Tracheal epithelial cell (primary cell): ENCODE data around the gene CHST14. TPM values are rescaled to one million over a fixed set of nuclear protein-coding genes. Genes with fewer than 3 reads are reported as not detected.

Source experiments
- total RNA-seq: library from RNA; depleted of rRNA; stranded (reverse); fragments of >200 nt; gene quantifications from 2 replicates; pipeline ENCODE4 v1.2.1, GENCODE V29; 2014

The CHST14 gene
- total RNA-seq, result 2.3 and 2.9 TPM in 2 replicates

DNA sequence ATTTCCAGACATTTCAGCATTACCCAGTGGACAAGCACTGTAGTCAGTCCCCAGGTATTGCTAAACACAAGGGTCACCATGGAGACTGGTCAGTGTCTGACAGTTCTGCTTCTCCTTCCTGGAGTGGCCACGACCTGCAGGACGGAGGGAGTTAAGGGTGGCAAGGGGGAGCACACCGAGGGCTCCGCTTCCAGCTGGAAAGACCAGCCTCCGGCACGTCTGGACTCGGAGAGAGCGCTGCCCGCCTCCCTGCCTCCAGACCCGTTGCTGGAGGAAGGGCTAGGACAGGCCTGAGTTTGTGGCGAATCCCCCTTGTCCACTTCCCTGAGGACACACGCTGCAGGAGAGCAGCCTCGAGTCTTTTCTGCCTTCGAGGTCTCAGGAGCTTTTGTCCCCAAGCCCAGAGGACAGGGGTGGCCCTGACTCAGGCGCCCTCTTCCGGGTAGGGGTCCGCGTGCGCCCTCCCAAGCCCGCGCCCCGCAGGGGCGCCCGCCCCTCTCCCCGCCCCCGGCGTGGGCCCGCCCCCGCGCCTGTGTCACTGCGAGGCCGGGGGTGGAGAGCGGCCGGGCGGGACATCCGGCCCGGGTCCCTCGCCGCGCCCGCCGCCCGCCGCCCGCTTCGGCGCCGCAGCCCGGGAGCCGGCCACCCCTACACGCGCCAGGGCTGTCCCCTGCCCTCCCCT, at the start of gene CHST14:
TSS of gene CHST14 (plus strand) at position 562 of the 682 bp plus-strand sequence. CDS start 230 bp downstream, outside the sequence.

DNA sequence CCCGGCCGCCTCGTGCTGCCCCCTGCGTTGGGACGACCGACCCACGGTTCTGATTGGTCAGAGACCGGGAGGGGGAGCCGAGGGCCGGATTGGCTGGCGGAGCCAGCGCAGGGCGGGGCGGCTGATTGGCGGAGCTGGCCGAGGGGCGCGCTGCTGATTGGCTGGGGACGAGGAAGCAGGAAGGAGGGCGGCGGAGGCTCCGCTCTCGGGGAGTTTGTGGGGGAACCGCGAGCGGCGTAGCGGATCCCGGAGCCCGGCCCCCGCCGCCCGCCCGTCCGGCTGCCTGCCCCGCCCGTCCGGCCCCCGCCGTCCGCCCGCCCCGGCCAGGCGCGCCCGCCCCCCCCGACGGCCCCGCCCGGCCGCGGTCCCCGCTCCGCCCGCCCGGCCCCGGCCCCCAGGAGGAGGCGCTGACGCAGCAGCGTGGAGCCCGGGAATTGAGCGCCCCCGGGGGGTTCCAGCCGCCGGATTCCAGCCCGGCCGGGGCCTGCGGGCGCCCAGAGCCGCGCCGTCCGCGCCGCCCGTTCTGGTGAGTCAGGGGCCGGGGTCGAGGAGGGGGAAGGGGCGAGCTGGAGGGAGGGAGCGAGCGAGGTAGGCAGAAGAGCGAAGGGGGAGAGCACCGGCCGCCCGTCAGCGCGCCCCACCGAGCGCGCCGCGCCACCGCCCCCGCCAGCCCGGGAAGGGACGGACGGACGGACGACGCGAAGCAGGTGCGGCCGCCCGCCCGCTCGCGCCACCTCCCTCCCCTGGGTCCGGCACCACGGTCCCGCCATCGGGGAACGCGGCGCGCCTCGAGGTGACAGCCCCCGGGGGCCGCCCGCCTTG, 29.8 kb upstream of the CHST14 start, which contains the start of gene BAHD1:
TSS of gene BAHD1 (plus strand) at position 211 of the 822 bp plus-strand sequence. CDS start 17,512 bp downstream, outside the sequence.

Other genes starting within 250 kb of the CHST14 start
- 12.8 and 13.4 TPM in 2 replicates for gene PAK6, start 231.9 kb upstream of the CHST14 start, total RNA-seq
- gene ANKRD63, start 187.9 kb upstream of the CHST14 start, total RNA-seq, result not detected in 2 replicates
- under 0.01 TPM in 1 of 2 replicates, not detected in the other for gene PLCB2, start 163.0 kb upstream of the CHST14 start, total RNA-seq
- 8.3 and 10.6 TPM in 2 replicates for gene INAFM2, start 147.3 kb upstream of the CHST14 start, total RNA-seq
- 5.3 and 36.4 TPM in 2 replicates for gene CCDC9B, start 130.0 kb upstream of the CHST14 start, total RNA-seq
- not detected in 2 replicates for gene PHGR1, start 120.0 kb upstream of the CHST14 start, total RNA-seq
- gene DISP2, start 112.8 kb upstream of the CHST14 start, total RNA-seq, result under 0.01 TPM in 2 replicates
- 36.1 and 38.2 TPM in 2 replicates for gene KNSTRN, start 88.3 kb upstream of the CHST14 start, total RNA-seq
- gene IVD, start 65.2 kb upstream of the CHST14 start, total RNA-seq, result 18.3 and 21.9 TPM in 2 replicates
- gene BAHD1, start 30.0 kb upstream of the CHST14 start, total RNA-seq, result 5.3 TPM in 2 replicates
- gene CCDC32, start 94.1 kb downstream of the CHST14 start, total RNA-seq, result 14.3 and 15.7 TPM in 2 replicates
- gene RPUSD2, start 98.3 kb downstream of the CHST14 start, total RNA-seq, result 16.8 and 19.8 TPM in 2 replicates
- gene KNL1, start 123.3 kb downstream of the CHST14 start, total RNA-seq, result 1.1 and 2.2 TPM in 2 replicates
- 0.21 and 2.4 TPM in 2 replicates for gene RAD51, start 224.2 kb downstream of the CHST14 start, total RNA-seq